K562 (cell line): ENCODE results near the gene C22orf39. TPM values are rescaled to one million over a fixed set of nuclear protein-coding genes. Genes with fewer than 3 reads are reported as not detected.
A peak's percentile ranks its signal among the peaks of the same experiment; 100 is the strongest.

Experiments used
- ATF1 ChIP-seq, 2 experiments: fragments of 450-650 bp in 1 of 2; IDR thresholded peaks; 2 replicates each; pipeline ENCODE4 v1.6.1; 2016; ENCODE audit warnings: missing compliant biosample characterization in 1 of 2, missing genetic modification characterization in 1 of 2
- ATF2 ChIP-seq: sonication (generic); formaldehyde crosslinking; IDR thresholded peaks from 2 replicates; pipeline ENCODE4 v1.8.1; 2022; ENCODE audit warnings: missing genetic modification reagents
- BDP1 ChIP-seq: IDR thresholded peaks from 3 replicates; pipeline ENCODE4 v1.6.1; 2011; ENCODE audit not compliant: insufficient read length, insufficient read depth
- CBFA2T2 ChIP-seq: fragments of 450-650 bp; conservative IDR thresholded peaks from 2 replicates; pipeline ENCODE4 v1.6.1; 2017; ENCODE audit warnings: mild to moderate bottlenecking
- CREB3L1 ChIP-seq: fragments of 450-650 bp; IDR thresholded peaks from 2 replicates; pipeline ENCODE4 v1.6.1; 2014; ENCODE audit warnings: low read depth, mild to moderate bottlenecking, moderate library complexity, borderline replicate concordance
- ELK1 ChIP-seq: sonication (generic); formaldehyde crosslinking; IDR thresholded peaks from 2 replicates; pipeline ENCODE4 v1.8.1; 2022; ENCODE audit warnings: missing genetic modification reagents
- GABPB2 ChIP-seq: fragments of 250-450 bp; sonication (Bioruptor Pico); conservative IDR thresholded peaks from 2 replicates; pipeline ENCODE4 v1.5.1; 2021; ENCODE audit warnings: mild to moderate bottlenecking
- MNT ChIP-seq, 2 experiments: fragments of 450-650 bp; conservative IDR thresholded peaks; 2 replicates each; pipeline ENCODE4 v1.6.1; 2017; ENCODE audit warnings: mild to moderate bottlenecking in 2 of 2, moderate library complexity in 2 of 2
- NR0B1 ChIP-seq: fragments of 450-650 bp; IDR thresholded peaks from one replicate; pipeline ENCODE4 v1.6.1; 2018; ENCODE audit warnings: mild to moderate bottlenecking, moderate library complexity; ENCODE audit not compliant: partially characterized antibody
- SMARCA4 ChIP-seq: fragments of 450-650 bp; IDR thresholded peaks from 2 replicates; pipeline ENCODE4 v1.6.1; 2016
- ZHX1 ChIP-seq: fragments of 150-350 bp; conservative IDR thresholded peaks from 2 replicates; pipeline ENCODE4 v1.6.1; 2014; ENCODE audit warnings: low read length
- ZNF445 ChIP-seq: fragments of 250-450 bp; sonication (Bioruptor Pico); IDR thresholded peaks from 2 replicates; pipeline ENCODE4 v1.4.0; 2020; ENCODE audit warnings: low read depth, mild to moderate bottlenecking, moderate library complexity
- polyA plus RNA-seq, 8 experiments: library from polyadenylated mRNA; depleted of rRNA in 4 of 8; stranded (reverse) in 5 of 8; unstranded in 3 of 8; fragments of >200 nt; fragmentation: Nextera tagmentation in 2 of 8; fragmentation: Illumina TruSeq in 1 of 8; extraction: Ambion mirVana in 2 of 8; extraction: Trizol in 1 of 8; gene quantifications; 2 replicates each; pipeline versions ENCODE4 v1.2.1 to v1.2.3, GENCODE V29; 2011 to 2014; ENCODE audit warnings: inconsistent platforms in 1 of 8, missing spikeins in 1 of 8
- total RNA-seq, 7 experiments: library from RNA; depleted of rRNA in 6 of 7; stranded (reverse); fragments of >200 nt in 6 of 7; fragmentation: Illumina TruSeq in 2 of 7; extraction: Trizol in 2 of 7; gene quantifications; 2 replicates each; pipeline versions ENCODE4 v1.2.1 to v1.2.3, GENCODE V29; 2011 to 2021; ENCODE audit warnings: low replicate concordance in 1 of 7

Gene C22orf39
- total and polyA plus RNA-seq, 9 of the 15 experiments (the other 6 are each of a cell fraction or from before 2014, with no cell fraction given), result 20.4 to 139 (median 66.8) TPM

GRCh38 chr22:19447330-19448075 lies at the start of gene C22orf39 (continued):
- TF ChIP-seq ATF2 (CRISPR knock-in tag) (no peak), ZNF445 (CRISPR knock-in tag) (no peak), GABPB2 (no peak; the same call in 1 of the 2 replicates), NR0B1 (no peak), MNT (conservative IDR thresholded peaks at IDR 0.05) (no peak), CREB3L1 (peak; percentile 82), BDP1 (no peak), ZHX1 (peak; percentile 80; the same call in 1 of the 2 replicates), ATF1 (CRISPR knock-in tag; IDR thresholded peaks at IDR 0.05) (peak; percentile 48), ATF1 (tag; IDR thresholded peaks at IDR 0.05) (peak; percentile 98), ELK1 (no peak), CBFA2T2 (peak; percentile 52), SMARCA4 (no peak)
